Measurements from ENCODE around the gene HSPB8.

HSPB8 gene

GRCh38 chr12:119171291-119171690 lies 7.4 kb upstream of the HSPB8 start:
- ATAC-seq = no peak

GRCh38 chr12:119171691-119172425 lies 6.9 kb upstream of the HSPB8 start:
- ATAC-seq = no peak

- no peak for ATAC-seq
These were observed 3.6 kb upstream of the HSPB8 start for GRCh38 chr12:119175081-119175480.

GRCh38 chr12:119176267-119177055 lies 2.3 kb upstream of the HSPB8 start:
- ATAC-seq = no peak

- ATAC-seq = no peak
These were observed 1.7 kb upstream of the HSPB8 start for GRCh38 chr12:119177056-119177325.

- ATAC-seq = no peak
These were observed 879 bp upstream of the HSPB8 start for GRCh38 chr12:119177724-119178380.

- ATAC-seq = no peak
These were observed 747 bp downstream of the HSPB8 start for GRCh38 chr12:119179335-119180021.

- ATAC-seq = no peak
These were observed 1.8 kb downstream of the HSPB8 start for GRCh38 chr12:119180380-119181040.

GRCh38 chr12:119181202-119181601 lies 2.5 kb downstream of the HSPB8 start:
- ATAC-seq = no peak

GRCh38 chr12:119181944-119182343 lies 3.2 kb downstream of the HSPB8 start:
- no peak for ATAC-seq

- no peak for ATAC-seq
These were observed 4.2 kb downstream of the HSPB8 start for GRCh38 chr12:119182701-119183493.

GRCh38 chr12:119183942-119184695 lies 5.4 kb downstream of the HSPB8 start:
- ATAC-seq = no peak

GRCh38 chr12:119195256-119195655 lies 16.5 kb downstream of the HSPB8 start:
- no peak for ATAC-seq

GRCh38 chr12:119198440-119198839 lies 19.7 kb downstream of the HSPB8 start:
- ATAC-seq = no peak

- no peak for ATAC-seq
These were observed 21.9 kb downstream of the HSPB8 start for GRCh38 chr12:119200601-119201000.

- no peak for ATAC-seq
These were observed 23.2 kb downstream of the HSPB8 start for GRCh38 chr12:119201789-119202543.

- ATAC-seq = no peak
These were observed 23.8 kb downstream of the HSPB8 start for GRCh38 chr12:119202544-119202943.

GRCh38 chr12:119204131-119204530 lies 25.4 kb downstream of the HSPB8 start:
- no peak for ATAC-seq

GRCh38 chr12:119204671-119205285 lies 26.0 kb downstream of the HSPB8 start:
- no peak for ATAC-seq

All from activated CD4-positive, CD25-positive, alpha-beta regulatory T cell treated with anti-CD3 and anti-CD28 coated beads, Interleukin-2, amount 50 U/mL, for 24 hours (primary cell).